Skin epidermis (tissue), 12 donors: ENCODE data around the gene DPYD.

Source experiments
- H3K27ac ChIP-seq, 21 experiments: fragments of 200-600 bp; sonication (generic) in 11 of 21; one replicate each; pipeline ENCODE4 v1.5.0; 2020; ENCODE audit warnings: mild to moderate bottlenecking in 3 of 21, inconsistent platforms in 2 of 21, moderate library complexity in 2 of 21
- H3K4me3 ChIP-seq, 7 experiments: fragments of 200-600 bp; sonication (generic) in 2 of 7; one replicate each; pipeline ENCODE4 v1.5.0; 2020; ENCODE audit warnings: inconsistent platforms in 2 of 7, mild to moderate bottlenecking in 2 of 7, moderate library complexity in 1 of 7

DPYD gene

GRCh38 chr1:97647776-97648175, 273.1 kb downstream of the DPYD start:
- no peak overlapping the region for H3K4me3 ChIP-seq
- no peak overlapping the region for H3K27ac ChIP-seq

DNA sequence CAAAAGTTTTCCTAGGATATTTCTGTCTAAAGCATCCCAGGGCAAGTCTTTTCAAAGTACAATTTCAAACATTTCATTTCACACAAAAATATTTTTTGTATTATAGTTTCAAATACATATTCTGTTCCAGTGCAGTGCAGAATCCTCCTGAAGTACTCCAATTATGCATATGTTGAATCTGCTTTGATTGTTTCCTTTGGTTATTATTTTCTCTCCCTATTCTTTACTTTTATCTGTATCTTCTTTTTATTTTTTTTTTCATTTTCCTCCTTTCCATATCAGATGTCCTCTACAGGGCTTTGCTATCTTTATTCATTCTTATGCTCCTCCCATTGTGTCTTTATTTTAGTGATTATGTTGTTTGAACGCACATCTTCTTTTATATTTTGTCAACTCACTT, 274.8 kb downstream of the DPYD start:
- Histone ChIP-seq H3K27ac (no peak overlapping the region), H3K4me3 (no peak overlapping the region)

GRCh38 chr1:97640677-97641076, 280.2 kb downstream of the DPYD start:
- Histone ChIP-seq H3K4me3 (no peak overlapping the region), H3K27ac (no peak overlapping the region)

DNA sequence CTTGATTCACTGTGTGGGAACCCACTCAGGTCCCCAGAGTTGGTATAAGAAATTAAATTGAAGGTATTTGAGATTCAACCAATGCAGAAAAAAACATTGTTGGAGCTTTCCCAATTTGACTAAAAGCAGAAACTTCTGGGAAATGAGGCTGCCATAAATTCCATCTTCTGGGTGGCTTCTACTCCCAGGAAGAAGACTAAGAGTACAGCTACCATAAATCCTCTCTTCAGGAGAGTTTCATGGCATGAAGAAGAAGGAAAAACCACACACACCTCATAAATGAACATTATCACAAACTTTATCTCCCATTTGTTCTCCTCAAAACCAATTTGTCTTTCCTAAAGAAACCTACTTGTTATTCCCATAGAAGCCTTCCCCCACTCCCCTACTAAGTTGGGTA, 283.9 kb downstream of the DPYD start:
- H3K27ac ChIP-seq: no peak overlapping the region

DNA sequence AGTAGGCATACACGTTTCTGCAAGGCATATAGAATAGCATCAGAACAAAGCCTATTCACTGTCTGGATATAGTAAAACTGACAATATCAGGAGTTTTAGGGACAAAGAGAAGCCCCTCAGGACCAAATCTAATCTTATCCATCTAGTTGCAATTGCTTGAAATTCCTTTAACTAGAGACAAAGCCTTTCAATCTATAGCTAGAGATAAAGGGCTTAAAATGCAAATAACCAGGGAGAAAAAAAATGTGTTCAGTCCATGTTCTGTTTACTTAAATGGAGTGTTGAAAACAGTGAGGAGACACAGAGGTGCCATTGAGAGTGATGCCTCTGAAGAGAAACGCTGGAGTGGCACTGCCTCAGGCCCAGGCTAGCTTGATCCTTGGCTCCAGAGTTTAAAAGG, 286.1 kb downstream of the DPYD start:
- Histone ChIP-seq H3K4me3 (no peak overlapping the region), H3K27ac (no peak overlapping the region)

More for the DNA sequence above, 283.9 kb downstream of the DPYD start:
- no peak overlapping the region for H3K4me3 ChIP-seq

DNA sequence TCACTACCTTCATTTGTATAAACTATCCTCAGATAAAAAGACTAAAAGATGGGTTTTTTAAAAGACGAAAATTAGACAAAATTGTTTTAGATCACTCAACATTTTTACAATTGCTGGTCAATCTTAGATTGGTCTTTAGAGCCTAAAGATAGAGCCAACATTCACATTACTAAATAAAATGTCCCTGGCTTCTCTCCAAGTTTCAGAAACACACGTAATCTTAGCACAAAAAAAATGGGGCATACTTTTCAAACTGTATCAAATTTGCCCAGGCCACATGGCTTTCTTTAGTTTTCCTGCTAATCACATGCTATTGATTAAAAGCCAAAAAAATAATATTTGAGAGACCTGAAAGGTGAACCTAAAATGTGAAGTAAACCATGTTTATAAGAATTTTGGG, 288.1 kb downstream of the DPYD start:
- no peak overlapping the region for H3K4me3 ChIP-seq
- no peak overlapping the region for H3K27ac ChIP-seq

- Histone ChIP-seq H3K27ac (no peak overlapping the region), H3K4me3 (no peak overlapping the region)
These were observed 288.8 kb downstream of the DPYD start for GRCh38 chr1:97632075-97632474.

DNA sequence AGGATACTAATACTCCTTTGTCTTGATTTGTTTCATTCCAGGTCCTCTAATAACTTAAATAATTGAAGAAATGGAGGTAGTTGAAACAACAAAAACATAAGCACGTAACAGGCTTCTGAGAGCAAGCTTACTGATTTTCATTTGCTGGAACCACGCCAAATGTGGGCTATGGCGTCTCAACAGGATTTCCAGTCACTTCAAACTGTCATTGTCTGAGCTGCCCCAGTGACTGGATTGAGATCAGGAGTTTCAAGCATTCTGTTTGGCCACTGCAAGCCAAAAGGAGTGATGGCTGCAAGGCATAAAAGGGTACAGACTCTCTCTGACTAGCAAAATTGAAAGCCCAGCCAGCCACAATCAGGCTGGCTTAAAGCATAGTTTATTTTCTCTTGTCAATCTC, 289.9 kb downstream of the DPYD start:
- H3K4me3 ChIP-seq: no peak overlapping the region
- H3K27ac ChIP-seq: no peak overlapping the region

- Histone ChIP-seq H3K4me3 (no peak overlapping the region), H3K27ac (no peak overlapping the region)
These were observed 290.6 kb downstream of the DPYD start for GRCh38 chr1:97630281-97630680.

DNA sequence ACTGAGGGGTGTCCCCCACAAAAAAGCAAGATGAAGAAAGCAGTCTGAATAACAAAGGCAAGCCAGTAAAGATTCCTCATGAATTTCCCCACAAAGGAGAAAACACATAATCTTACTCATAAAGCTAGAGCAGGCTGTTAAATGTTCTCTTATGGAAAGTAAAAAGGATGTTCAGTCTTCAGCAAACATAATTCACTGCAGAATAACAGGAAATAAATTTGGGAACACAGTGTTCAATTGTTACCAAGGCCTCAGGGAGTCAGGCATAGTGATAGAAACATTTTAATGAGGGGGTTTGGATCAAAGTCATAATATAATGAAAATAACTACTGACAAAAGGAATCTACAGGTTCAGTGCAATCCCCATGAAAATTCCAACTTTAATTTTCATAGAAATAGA, 297.6 kb downstream of the DPYD start:
- Histone ChIP-seq H3K4me3 (no peak overlapping the region), H3K27ac (peak overlapping the region in 1 of 21 experiments; percentile 14)

DNA sequence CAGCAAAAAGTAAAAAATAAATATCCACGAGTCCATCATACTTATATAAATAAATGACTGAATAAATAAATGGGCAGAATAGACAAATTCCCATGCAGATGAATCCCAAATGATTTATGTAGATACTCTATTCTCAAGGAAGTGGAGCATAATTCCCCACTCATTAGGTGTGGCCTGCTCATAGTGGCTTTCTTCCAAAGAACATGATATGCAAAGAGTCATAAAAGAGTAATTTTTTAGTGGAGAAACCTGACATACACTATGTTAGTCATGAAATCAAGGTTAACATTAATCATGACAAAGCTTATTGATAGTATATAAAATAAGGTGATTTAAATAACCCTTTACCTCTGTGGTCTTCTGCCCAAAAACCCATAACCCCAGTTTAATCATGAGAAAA, 298.9 kb downstream of the DPYD start:
- H3K4me3 ChIP-seq: no peak overlapping the region
- no peak overlapping the region for H3K27ac ChIP-seq

DNA sequence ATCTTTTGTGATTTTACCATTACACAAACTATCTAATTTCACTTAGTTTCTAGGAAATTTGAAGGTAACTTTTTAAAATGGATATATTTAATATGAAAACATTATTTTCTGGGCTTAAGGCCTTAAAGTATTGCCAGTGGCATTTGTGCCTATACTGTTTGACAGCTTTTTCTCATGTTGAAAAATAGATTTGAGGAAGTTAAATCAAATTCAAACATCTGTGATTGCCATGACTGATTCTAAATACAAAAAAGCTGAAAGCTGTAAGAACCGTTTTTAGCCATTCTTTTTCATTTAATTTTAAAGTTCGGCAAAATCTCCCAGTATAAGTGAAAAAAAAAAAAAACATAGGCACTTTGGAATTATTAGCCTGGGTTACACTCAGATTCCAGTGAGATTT, 301.1 kb downstream of the DPYD start:
- Histone ChIP-seq H3K27ac (no peak overlapping the region), H3K4me3 (no peak overlapping the region)

DNA sequence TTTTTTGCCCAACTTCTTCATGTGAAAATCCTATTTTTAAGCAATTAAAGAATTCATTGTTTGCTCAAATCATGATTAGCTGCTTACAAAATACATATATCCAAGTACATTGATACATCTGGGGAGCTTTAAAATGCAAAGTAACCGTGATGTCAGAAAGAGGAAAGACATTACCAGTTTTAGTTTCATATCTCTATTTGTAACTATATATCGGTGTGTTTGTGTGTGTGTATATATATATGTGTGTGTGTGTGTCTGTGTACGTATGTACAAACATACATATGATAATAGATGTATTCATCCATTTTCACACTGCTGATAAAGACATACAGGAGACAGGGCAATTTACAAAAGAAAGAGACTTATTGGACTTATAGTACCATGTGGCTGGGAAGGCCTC, 310.1 kb downstream of the DPYD start:
- Histone ChIP-seq H3K27ac (no peak overlapping the region), H3K4me3 (no peak overlapping the region)

DNA sequence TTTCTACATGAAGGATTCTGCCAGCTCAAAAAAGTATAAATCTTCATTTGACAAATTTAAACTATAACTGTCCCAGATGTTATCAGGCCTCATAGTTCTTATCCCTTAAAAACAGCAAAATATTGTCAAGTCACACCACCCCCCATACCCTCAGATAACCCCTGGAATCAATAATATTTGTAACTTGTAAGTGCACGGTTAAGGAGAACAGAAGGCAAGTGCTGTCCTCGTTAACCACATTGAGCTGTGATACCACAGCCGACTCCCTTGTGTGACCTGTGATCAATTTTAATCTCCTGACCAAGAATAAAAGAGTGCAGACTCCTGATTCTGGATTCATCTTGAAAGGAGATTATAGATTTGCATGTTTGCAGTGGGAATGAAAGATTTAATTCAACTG, 310.7 kb downstream of the DPYD start:
- Histone ChIP-seq H3K27ac (no peak overlapping the region), H3K4me3 (no peak overlapping the region)

- Histone ChIP-seq H3K4me3 (no peak overlapping the region), H3K27ac (no peak overlapping the region)
These were observed 312.6 kb downstream of the DPYD start for GRCh38 chr1:97608272-97608671.

- H3K27ac ChIP-seq: no peak overlapping the region
- H3K4me3 ChIP-seq: no peak overlapping the region
These were observed 317.1 kb downstream of the DPYD start for GRCh38 chr1:97603776-97604175.

DNA sequence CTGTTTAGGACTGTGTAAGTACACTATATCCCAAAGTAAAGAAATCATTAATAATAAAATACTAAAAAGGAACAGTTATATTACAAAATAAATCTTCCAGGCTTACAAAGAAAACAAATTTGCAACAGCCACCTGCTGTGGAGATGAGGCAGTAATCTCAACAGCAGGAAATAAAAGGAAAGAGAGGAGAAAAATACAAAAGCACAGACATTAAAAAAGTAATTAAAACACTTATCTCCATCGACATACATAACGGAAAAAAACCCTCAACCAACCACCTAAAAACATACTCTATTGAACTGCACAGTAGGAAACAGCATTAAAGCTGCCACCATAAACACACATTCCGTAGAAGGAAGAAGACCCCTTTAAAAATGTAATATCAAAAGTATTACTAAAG, 317.6 kb downstream of the DPYD start:
- H3K4me3 ChIP-seq: no peak overlapping the region

DNA sequence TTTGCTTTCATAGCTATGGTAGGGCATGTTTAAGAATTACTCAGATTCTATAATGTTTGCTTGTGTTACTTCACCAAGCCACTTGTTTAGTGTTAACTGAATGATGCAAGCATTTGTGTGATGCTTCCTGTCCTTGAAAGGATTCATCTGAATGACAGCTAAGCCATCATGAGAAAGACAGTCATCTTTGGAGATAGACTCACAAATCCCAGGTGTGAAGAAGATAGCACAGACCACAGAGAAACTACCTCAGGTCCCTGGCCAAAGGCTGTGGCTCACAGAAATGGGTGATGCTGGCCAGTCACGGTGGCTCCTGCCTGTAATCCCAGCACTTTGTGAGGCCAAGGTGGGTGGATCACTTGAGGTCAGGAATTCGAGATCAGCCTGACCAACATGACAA, 321.4 kb downstream of the DPYD start:
- no peak overlapping the region for H3K27ac ChIP-seq
- no peak overlapping the region for H3K4me3 ChIP-seq

More for the DNA sequence above, 317.6 kb downstream of the DPYD start:
- no peak overlapping the region for H3K27ac ChIP-seq

- Histone ChIP-seq H3K27ac (no peak overlapping the region), H3K4me3 (no peak overlapping the region)
These were observed 327.6 kb downstream of the DPYD start for GRCh38 chr1:97593192-97593591.

DNA sequence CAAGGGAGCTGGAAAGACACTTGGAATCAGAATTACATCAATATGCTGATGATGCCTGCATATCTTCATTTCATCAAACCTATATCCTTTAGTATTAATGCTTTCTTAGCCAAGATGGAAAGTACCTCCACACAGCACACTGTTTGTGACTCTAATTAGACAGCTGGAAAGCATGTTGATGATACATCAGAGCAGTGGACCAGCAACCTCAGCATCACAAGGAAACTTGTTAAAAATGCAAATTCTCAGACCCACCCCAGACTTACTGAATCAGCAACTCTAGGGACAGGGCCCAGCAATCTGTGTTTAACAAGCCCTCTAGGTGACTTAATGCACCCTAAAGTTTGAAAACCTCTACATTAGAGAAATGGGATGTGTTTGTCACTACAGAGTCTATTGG, 332.1 kb downstream of the DPYD start:
- H3K4me3 ChIP-seq: no peak overlapping the region
- no peak overlapping the region for H3K27ac ChIP-seq

- H3K27ac ChIP-seq: no peak overlapping the region
These were observed 339.2 kb downstream of the DPYD start for GRCh38 chr1:97581614-97582051.

DNA sequence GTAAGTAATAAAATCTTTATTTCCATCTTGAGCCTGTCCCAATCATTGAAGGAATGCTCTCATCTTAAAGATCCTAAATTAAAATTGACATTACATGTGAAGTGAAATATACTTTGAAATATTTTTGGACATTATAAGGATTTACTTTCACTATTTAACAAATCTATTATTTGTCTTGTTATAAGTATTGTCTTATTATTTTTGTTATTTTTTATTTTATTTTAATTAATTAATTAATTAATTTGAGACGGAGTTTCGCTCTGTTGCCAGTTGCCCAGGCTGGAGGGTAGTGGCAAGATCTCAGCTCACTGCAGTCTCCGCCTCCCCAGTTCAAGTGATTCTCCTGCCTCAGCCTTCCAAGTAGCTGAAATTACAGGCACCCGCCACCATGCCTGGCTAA, 343.2 kb downstream of the DPYD start:
- H3K4me3 ChIP-seq: no peak overlapping the region
- no peak overlapping the region for H3K27ac ChIP-seq

More at GRCh38 chr1:97581614-97582051, 339.2 kb downstream of the DPYD start:
- H3K4me3 ChIP-seq: no peak overlapping the region

DNA sequence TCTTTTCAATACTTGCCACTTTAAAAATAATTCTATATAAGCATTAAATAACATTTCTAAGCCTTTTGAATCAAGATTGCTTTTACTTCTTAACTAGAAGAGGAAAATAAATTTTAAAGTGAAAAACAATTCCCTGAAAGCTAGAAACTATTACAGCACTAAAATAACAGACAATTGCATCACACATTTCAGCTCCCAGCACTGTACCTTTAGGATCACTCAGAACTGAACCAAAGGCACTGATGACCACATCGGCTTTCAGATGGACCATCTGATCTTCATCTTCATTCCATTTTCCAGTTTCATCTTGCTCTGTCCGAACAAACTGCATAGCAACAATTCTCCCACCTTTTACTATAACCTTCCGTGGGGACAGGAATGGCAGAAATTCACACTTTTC, 347.3 kb downstream of the DPYD start:
- H3K27ac ChIP-seq: no peak overlapping the region
- no peak overlapping the region for H3K4me3 ChIP-seq
